IMR-90 (cell line): ENCODE data around the gene BCAS1.

Source experiments
- CHD1 ChIP-seq: IDR thresholded peaks from 2 replicates; pipeline ENCODE4 v1.6.1; 2012; ENCODE audit warnings: low read depth, low read length, improper control_type of control experiment
- FOS ChIP-seq: fragments of 150-350 bp; IDR thresholded peaks from 2 replicates; pipeline ENCODE4 v1.6.1; 2016; ENCODE audit warnings: low read depth, low read length
- MAFK ChIP-seq: IDR thresholded peaks from 2 replicates; pipeline ENCODE4 v1.6.1; 2012; ENCODE audit warnings: low read depth, low read length, improper control_type of control experiment
- MAZ ChIP-seq: IDR thresholded peaks from 2 replicates; pipeline ENCODE4 v1.6.1; 2012; ENCODE audit warnings: low read depth, mild to moderate bottlenecking, low read length, improper control_type of control experiment, moderate library complexity, borderline replicate concordance
- MXI1 ChIP-seq: IDR thresholded peaks from 2 replicates; pipeline ENCODE4 v1.6.1; 2012; ENCODE audit warnings: low read depth, mild to moderate bottlenecking, low read length, moderate library complexity, borderline replicate concordance
- NFE2L2 ChIP-seq: fragments of 150-350 bp; IDR thresholded peaks from 2 replicates; pipeline ENCODE4 v1.6.1; 2016; ENCODE audit warnings: low read depth, mild to moderate bottlenecking, low read length
- POLR2A ChIP-seq: IDR thresholded peaks from 2 replicates; pipeline ENCODE4 v1.6.1; 2012; ENCODE audit warnings: mild to moderate bottlenecking, low read depth, low read length
- RAD21 ChIP-seq: IDR thresholded peaks from 2 replicates; pipeline ENCODE4 v1.6.1; 2012; ENCODE audit warnings: low read length, improper control_type of control experiment
- RCOR1 ChIP-seq: IDR thresholded peaks from 2 replicates; pipeline ENCODE4 v1.6.1; 2012; ENCODE audit warnings: mild to moderate bottlenecking, low read length, improper control_type of control experiment; ENCODE audit not compliant: insufficient replicate concordance
- RFX5 ChIP-seq: IDR thresholded peaks from 2 replicates; pipeline ENCODE4 v1.8.0; 2012; ENCODE audit warnings: low read depth, mild to moderate bottlenecking, low read length, moderate library complexity
- SMC3 ChIP-seq: fragments of 150-350 bp; IDR thresholded peaks from 2 replicates; pipeline ENCODE4 v1.6.1; 2016; ENCODE audit warnings: low read depth, mild to moderate bottlenecking, antibody characterized with exemption, low read length, moderate library complexity
- USF2 ChIP-seq: fragments of 150-350 bp; IDR thresholded peaks from 2 replicates; pipeline ENCODE4 v1.6.1; 2017; ENCODE audit warnings: mild to moderate bottlenecking, antibody characterized with exemption, low read length, low read depth
- TF ChIP-seq, protein P1 (sequence below): conservative IDR thresholded peaks from 2 replicates; pipeline ENCODE4 v1.5.1; 2012; ENCODE audit warnings: mild to moderate bottlenecking, low read depth, low read length, improper control_type of control experiment

DNA sequence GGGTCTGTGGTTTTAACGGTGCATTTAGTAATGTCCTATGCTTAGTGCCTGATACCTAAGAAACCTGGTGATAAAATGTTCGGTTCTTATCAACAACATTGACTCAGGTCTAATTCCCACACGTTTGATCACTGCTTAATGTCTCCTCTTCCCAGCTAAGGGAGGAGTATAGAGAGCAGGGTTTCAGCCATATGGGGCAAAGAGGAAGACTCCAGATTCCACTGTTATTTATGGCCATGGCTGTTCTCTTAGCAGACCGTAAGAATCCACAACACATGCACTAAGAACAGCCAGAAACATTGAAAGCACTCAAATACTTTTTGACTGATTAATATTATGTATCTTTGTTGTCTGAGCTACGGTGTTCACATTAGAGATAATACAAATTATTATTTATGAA is 112.1 kb downstream of the BCAS1 start:
- TF ChIP-seq, protein P1, sequence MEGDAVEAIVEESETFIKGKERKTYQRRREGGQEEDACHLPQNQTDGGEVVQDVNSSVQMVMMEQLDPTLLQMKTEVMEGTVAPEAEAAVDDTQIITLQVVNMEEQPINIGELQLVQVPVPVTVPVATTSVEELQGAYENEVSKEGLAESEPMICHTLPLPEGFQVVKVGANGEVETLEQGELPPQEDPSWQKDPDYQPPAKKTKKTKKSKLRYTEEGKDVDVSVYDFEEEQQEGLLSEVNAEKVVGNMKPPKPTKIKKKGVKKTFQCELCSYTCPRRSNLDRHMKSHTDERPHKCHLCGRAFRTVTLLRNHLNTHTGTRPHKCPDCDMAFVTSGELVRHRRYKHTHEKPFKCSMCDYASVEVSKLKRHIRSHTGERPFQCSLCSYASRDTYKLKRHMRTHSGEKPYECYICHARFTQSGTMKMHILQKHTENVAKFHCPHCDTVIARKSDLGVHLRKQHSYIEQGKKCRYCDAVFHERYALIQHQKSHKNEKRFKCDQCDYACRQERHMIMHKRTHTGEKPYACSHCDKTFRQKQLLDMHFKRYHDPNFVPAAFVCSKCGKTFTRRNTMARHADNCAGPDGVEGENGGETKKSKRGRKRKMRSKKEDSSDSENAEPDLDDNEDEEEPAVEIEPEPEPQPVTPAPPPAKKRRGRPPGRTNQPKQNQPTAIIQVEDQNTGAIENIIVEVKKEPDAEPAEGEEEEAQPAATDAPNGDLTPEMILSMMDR, result no peak
- no peak for TF ChIP-seq MAFK
- TF ChIP-seq POLR2A, result no peak
- TF ChIP-seq MXI1, result no peak
- no peak for TF ChIP-seq RAD21
- TF ChIP-seq RCOR1, result no peak
- no peak for TF ChIP-seq RFX5
- no peak for TF ChIP-seq USF2
- TF ChIP-seq NFE2L2, result no peak
- no peak for TF ChIP-seq CHD1
- TF ChIP-seq MAZ, result no peak
- TF ChIP-seq SMC3, result no peak
- no peak for TF ChIP-seq FOS
